GM13976 (cell line): ENCODE measurements around the gene MTMR11.

Source experiments
- DNase-seq: peaks from one replicate; pipeline ENCODE4 v3.0.0; 2012; ENCODE audit warnings: low spot score
- CTCF ChIP-seq: IDR thresholded peaks from 2 replicates; pipeline ENCODE4 v1.5.1; 2012; ENCODE audit warnings: borderline replicate concordance, mild to moderate bottlenecking; ENCODE audit not compliant: insufficient read depth; ENCODE audit errors: extremely low read depth, missing control alignments, control extremely low read depth
- in situ Hi-C: fragments of 300-500 bp; cut with MboI; formaldehyde crosslinking; loops from one replicate; pipeline ENCODE4 v1.12.0; 2022; ENCODE audit warnings: low sequenced_read_pairs, mixed read lengths, inconsistent platforms; ENCODE audit not compliant: unreplicated experiment

Gene MTMR11

GRCh38 chr1:149937759-149938158, 1.1 kb upstream of the MTMR11 start:
- no peak for DNase-seq
- in situ Hi-C loops = no loop called here

GRCh38 chr1:149936992-149937705, 470 bp upstream of the MTMR11 start:
- TF ChIP-seq CTCF = no peak

More at GRCh38 chr1:149937759-149938158, 1.1 kb upstream of the MTMR11 start:
- TF ChIP-seq CTCF = no peak

GRCh38 chr1:149934356-149934755, 2.3 kb downstream of the MTMR11 start:
- no peak for TF ChIP-seq CTCF
- no peak for DNase-seq
- in situ Hi-C loops = no loop called here

More at GRCh38 chr1:149936992-149937705, 470 bp upstream of the MTMR11 start:
- in situ Hi-C loops = no loop called here
- DNase-seq = no peak

GRCh38 chr1:149933208-149933607, 3.5 kb downstream of the MTMR11 start:
- in situ Hi-C loops = no loop called here
- TF ChIP-seq CTCF = no peak
- no peak for DNase-seq

GRCh38 chr1:149932474-149932873, 4.2 kb downstream of the MTMR11 start:
- in situ Hi-C loops = no loop called here
- DNase-seq = no peak
- TF ChIP-seq CTCF = no peak

GRCh38 chr1:149931212-149931790, 5.4 kb downstream of the MTMR11 start:
- DNase-seq = no peak
- in situ Hi-C loops = no loop called here
- no peak for TF ChIP-seq CTCF

GRCh38 chr1:149929856-149930255, 6.8 kb downstream of the MTMR11 start:
- no peak for TF ChIP-seq CTCF
- DNase-seq = no peak
- in situ Hi-C loops = no loop called here
